GM19099 (cell line): ENCODE measurements around the gene PLEKHG3.

Source experiments
- POLR2A ChIP-seq: IDR thresholded peaks from 3 replicates; pipeline ENCODE4 v1.6.1; 2011; ENCODE audit warnings: low read depth; ENCODE audit not compliant: insufficient read length; ENCODE audit errors: extremely low read depth

PLEKHG3 gene

DNA sequence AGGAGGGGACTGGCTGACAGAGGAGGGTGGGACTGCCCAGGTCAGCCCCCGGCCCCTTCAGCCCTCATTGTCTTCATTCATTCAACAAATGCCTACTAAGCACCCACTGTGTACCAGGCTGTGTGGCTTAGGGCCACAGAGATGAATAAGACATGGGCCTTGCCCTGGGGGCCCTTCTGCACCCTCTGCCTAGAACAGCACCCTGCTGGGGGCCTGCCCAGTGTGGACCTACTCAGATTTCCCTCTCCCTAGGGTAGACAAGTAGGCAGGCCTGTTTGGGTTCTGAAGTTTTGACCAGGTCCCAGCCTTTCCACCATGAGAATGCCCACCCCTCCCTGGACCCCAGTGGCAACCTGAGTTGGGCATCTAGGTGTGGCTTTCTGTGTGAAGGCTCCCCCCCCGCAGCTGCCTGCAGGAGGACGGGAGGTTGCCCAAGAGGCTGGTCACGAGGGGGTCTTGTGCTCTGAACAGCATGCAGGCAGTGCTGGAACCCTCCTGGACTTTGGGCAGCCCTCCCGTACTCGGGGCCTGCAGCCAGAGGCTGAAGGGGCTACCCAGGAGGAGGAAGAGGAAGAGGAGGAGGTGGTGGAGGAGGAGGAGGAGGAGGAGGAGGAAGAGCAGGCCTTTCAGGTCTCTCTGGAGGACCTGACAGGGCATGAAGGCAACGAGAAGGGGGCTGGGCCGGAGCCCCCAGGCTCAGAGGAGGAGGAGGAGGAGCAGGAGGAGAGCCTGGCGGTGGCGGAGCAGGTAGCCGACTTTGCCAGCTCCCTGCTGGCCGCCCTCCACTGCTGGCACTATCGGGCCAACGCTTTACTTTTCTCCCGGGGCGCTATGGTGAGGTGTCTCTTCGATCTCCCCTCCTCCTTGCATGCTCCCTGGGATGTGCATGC is 33.4 kb downstream of the PLEKHG3 start:
- no peak for TF ChIP-seq POLR2A

DNA sequence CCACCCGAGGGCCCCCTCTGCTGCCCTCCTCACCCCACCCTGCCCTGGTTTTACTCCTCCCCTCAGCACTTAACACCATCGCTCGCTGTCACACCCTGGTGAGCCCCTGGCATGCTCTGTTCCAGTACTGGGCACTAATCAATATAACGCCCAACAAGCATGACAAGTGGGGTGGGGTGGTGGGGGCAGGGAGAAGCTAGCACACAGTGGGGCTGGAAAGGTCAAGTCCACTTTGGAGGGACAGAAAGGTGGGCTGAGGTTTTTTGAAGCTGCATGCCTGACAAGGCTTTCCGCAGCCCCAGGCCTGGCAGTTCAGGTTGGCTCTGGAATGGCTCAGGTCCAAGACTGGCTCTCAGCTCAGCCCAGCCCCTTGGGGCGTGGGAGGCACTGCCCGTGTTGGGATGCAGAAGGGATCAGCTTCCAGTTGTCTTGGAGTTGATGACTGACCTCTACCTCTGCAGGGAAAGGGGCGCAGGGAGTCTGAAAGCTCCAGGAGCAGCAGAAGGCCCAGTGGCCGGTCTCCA is 34.1 kb downstream of the PLEKHG3 start:
- TF ChIP-seq POLR2A, result no peak

GRCh38 chr14:64741200-64741599 is 37.0 kb downstream of the PLEKHG3 start:
- no peak for TF ChIP-seq POLR2A

DNA sequence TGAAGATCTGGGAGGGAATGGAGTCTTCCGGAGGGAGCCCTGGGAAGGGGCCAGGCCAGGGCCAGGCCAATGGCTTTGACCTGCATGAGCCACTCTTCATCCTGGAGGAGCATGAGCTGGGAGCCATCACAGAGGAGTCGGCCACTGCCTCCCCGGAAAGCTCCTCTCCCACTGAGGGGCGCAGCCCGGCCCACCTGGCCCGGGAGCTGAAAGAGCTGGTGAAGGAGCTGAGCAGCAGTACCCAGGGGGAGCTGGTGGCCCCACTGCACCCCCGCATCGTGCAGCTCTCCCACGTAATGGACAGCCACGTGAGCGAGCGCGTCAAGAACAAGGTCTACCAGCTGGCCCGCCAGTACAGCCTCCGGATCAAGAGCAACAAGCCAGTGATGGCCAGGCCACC is 37.7 kb downstream of the PLEKHG3 start:
- no peak for TF ChIP-seq POLR2A

GRCh38 chr14:64743061-64743460 is 38.8 kb downstream of the PLEKHG3 start:
- no peak for TF ChIP-seq POLR2A

- no peak for TF ChIP-seq POLR2A
These were observed 41.4 kb downstream of the PLEKHG3 start for GRCh38 chr14:64745511-64746091.

DNA sequence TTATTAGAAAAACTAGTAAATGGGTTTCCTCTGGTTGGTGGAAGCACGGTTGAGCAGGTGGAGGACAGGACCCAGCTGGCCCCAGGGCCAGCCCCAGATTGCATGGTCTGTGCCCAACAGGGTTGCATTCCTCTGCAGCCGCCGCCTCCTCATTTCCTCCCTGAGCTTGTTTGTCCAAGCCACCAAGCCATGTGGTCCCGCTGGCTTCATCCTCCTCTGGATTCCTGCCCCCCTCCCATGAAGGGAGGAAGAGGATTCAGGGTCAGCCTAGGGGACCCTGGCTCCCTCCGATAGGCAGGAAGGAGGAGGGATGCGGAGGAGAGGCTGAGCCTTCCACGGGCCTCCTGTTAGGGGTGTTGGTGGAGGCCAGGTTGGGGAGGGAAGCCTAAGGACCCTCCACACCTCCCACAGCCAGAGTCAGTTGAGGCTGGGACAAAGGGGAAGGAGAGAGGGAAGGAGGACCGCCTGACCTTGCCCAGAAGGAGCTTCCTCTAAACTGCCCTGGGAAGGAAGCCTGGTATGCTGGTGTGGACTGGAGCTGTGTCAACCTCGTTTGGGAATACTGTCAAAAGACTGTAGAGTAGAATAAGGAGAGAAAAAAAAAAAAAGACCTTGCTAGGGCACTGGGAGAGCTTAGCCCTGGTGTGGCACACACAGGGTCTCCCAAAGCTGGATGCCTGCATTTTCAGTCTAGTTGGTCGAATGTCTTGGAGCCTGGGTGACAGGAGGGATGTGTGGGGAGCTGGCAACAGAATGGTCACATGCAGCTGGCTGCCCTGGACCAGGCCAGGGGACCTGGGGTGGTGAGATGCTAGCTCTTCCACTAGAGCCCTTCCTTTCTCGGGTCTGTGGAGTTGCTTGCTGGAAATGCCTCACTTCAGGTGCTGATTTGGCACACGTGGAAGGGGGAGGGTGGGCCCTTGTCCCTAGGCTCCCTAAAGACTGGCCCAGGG is 42.4 kb downstream of the PLEKHG3 start:
- TF ChIP-seq POLR2A, result no peak

DNA sequence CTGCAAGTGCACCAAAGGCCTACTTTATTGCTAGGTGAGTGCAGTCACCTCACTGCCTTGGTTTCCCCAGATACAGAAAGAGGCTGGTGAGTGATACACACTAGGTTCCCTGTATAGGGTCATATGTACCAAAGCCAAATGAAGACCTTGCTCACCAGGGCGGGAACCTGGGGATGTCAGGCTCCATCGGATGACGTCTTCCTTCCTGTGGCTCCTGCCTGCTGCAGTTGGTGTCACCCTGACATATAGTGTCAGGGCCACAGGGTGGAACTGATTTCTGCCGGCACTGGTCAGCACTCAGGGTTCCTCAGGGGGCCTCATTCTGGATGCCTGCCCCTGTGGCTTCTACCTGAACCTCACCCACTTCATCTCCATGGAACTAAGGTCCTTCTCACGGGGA is 43.1 kb downstream of the PLEKHG3 start:
- TF ChIP-seq POLR2A, result no peak

GRCh38 chr14:64748521-64748920 is 44.3 kb downstream of the PLEKHG3 start:
- no peak for TF ChIP-seq POLR2A

DNA sequence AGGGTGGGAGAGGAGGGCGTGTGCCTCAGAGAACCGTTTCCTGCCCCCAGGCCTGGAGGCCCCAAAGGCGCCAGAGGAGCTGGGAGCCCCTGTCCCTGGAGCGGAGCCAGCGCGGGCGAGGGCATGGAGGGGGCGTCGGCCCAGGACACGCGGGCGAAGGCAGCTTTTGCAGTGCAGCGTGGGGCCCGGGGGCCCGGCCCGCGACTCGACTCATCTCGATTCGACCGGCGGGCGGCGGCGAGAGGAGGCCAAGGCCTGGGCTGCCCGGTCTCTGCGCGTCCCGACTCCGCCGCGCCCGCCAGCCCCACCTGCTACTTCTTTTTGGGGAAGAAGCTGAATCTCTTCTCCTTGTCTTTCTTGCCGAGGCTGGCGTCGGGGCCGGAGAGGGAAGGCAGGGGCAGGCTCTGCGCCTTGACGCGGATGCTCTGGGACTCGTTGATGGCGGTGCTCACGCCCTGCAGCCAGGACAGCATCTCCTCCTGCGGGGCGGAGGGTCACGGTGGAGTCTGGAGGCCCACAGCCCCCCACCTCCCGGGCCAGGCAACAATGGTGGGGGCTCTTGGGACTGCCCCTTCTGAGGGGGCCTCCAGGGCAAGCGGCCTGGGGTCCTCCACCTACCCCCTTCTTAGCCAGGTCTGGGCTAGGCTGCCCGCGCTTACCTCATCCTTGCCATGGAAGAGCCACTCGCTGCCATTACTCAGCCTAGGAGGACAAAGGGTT is 44.9 kb downstream of the PLEKHG3 start:
- TF ChIP-seq POLR2A, result no peak

GRCh38 chr14:64752909-64753308 is 48.7 kb downstream of the PLEKHG3 start:
- TF ChIP-seq POLR2A, result no peak

DNA sequence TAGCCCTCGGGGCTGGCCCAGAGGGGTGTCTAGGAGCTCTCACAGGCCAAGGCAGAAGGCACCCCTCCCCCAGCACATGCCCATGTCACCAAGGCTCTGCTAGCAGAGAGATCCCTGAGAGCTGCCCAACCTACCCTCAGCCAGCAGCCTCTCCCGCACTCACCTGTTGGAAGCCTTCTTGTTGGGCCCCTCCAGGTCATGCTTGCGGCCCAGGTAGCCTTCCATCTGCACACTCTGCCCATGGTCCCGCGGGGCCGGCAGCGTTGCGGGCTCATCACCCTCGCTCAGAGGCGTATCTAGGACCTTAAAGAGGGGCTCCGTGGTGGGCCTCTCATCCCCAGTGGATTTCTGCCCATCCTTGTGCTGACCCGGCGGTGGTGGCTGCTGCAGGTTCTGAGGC is 49.1 kb downstream of the PLEKHG3 start:
- TF ChIP-seq POLR2A, result no peak

GRCh38 chr14:64753999-64754398 is 49.8 kb downstream of the PLEKHG3 start:
- no peak for TF ChIP-seq POLR2A

DNA sequence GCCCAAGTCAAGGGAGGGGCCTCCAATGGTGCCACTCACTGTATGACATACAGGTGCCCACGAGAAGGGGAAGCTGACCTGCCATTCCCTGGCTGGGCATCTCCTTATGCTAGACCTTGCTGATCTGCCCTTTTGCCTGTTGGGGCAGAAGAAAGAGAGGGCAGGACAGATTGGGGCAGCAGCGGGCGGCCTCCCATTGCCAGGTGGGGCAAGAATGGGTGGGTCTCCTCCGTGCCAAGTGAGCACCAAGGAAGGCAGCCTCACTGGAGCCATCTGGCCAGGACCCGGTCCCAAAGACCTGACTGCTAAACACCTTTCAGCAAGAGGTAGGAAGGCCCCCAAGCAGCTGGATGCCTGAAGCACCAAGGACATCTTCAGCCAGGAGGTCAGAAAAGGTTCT is 50.5 kb downstream of the PLEKHG3 start:
- no peak for TF ChIP-seq POLR2A
